Pancreas (tissue), 10 donors: ENCODE results near the gene NOS1. TPM values are rescaled to one million over a fixed set of nuclear protein-coding genes. Genes with fewer than 3 reads are reported as not detected.
A peak's percentile ranks its signal among the peaks of the same experiment; 100 is the strongest.

Experiments
- ATAC-seq, 4 donors: fragments of 200-7000 bp; cut with Tn5 transposase; one replicate each; pipeline versions ENCODE4 v1.8.0 to v1.9.1; 2020; ENCODE audit warnings: mild to moderate bottlenecking in 4 of 4, moderate library complexity in 4 of 4
- DNase-seq, 6 donors: peaks; one replicate each; pipeline ENCODE4 v3.0.0-alpha.2; 2020
- FAIRE-seq: peaks from 2 replicates; lab custom pipeline; 2012; peaks lifted over from hg19 to GRCh38; lab: Jason Lieb, UNC
- H3K27ac ChIP-seq, 4 donors: fragments of 200-600 bp; sonication (generic); 1 replicate in 3 of 4; 2 replicates in 1 of 4; pipeline versions ENCODE4 v1.5.0 to v1.8.0; 2020
- H3K27me3 ChIP-seq, 4 donors: fragments of 200-600 bp; one replicate each; pipeline ENCODE4 v1.8.0; 2021
- H3K36me3 ChIP-seq, 3 donors: fragments of 200-600 bp; sonication (generic) in 1 of 3; one replicate each; pipeline versions ENCODE4 v1.5.0 to v1.8.0; 2020 to 2021
- H3K4me1 ChIP-seq, 3 donors: fragments of 200-600 bp; one replicate each; pipeline ENCODE4 v1.8.0; 2021
- H3K4me3 ChIP-seq, 4 donors: fragments of 200-600 bp; sonication (generic) in 2 of 4; one replicate each; pipeline versions ENCODE4 v1.5.0 to v1.8.0; 2020 to 2021
- H3K9me3 ChIP-seq, 4 donors: fragments of 200-600 bp; one replicate each; pipeline ENCODE4 v1.8.0; 2021
- WGBS, 2 donors: extraction: QIAGEN DNeasy Blood & Tissue Kit; methylation state at CpG; one replicate each; pipeline ENCODE4 v1.1.7; 2013; 5-methylcytosine and 5-hydroxymethylcytosine counted together
- intact Hi-C, 3 donors: fragments of 100-400 bp; cut with DNase I; formaldehyde crosslinking; loops; one replicate each; pipeline versions ENCODE4 v1.11.1 to v1.14.2; 2022
- polyA plus RNA-seq, 2 donors: library from polyadenylated mRNA; stranded (reverse); fragments of 200-250 nt; gene quantifications; one replicate each; pipeline ENCODE4 v1.2.3, GENCODE V29; 2013
- total RNA-seq, 6 donors: library from RNA; stranded (reverse); fragmentation: NEBNext Ultra II Directional in 4 of 6; extraction: Animal tissue kit (Norgen Biotek cat#: 25700) in 4 of 6; gene quantifications; one replicate each; pipeline versions ENCODE4 v1.2.1 to v1.2.4, GENCODE V29; 2021 to 2023
- TF ChIP-seq, protein P1 (sequence below), 4 donors: fragments of 200-600 bp; sonication (generic) in 3 of 4; IDR thresholded peaks; one replicate each; pipeline versions ENCODE4 v1.5.0 to v1.8.0; 2021; ENCODE audit warnings: antibody characterized with exemption in 4 of 4
- donor health status: healthy with polysubstance abuse.
- donor health status: DM: no; HTN: no; CAD: no; lungs with moderate emphysema.
- donor health status: DM: no; HTN: no; CAD: no.
- donor health status: control.
- donor health status: control.
- donor health status: Bipolar disorder and iron deficiency.
- donor health status: DM: yes; HTN: yes; CAD: no.
- donor health status: DM: no; HTN: no; CAD: no.
- donor health status: DM: no; HTN: no; CAD: no.
- donor health status: DM: yes; HTN: yes; CAD: no.

NOS1 gene
- total and polyA plus RNA-seq, 8 donors: 0.14 to 2.0 (median 0.91) TPM

GRCh38 chr12:117180758-117181467, 180.5 kb downstream of the NOS1 start:
- H3K36me3 ChIP-seq: peaks cover 0 to 48% (median 27%) of the 10 kb centered on the region in 3 donors
- WGBS, 2 donors: 71 to 95% methylated on average over 4 of the region's 4 CpGs
- no peaks in the 10 kb centered on the region for H3K9me3 ChIP-seq
- no peak for FAIRE-seq
- no peak for ATAC-seq
- no peak overlapping the region for H3K27ac ChIP-seq
- no peak overlapping the region for H3K4me3 ChIP-seq
- no peak for DNase-seq
- H3K4me1 ChIP-seq: no peaks in the 10 kb centered on the region
- intact Hi-C loops: no loop called here
- H3K27me3 ChIP-seq: no peaks in the 10 kb centered on the region
- TF ChIP-seq, protein P1, sequence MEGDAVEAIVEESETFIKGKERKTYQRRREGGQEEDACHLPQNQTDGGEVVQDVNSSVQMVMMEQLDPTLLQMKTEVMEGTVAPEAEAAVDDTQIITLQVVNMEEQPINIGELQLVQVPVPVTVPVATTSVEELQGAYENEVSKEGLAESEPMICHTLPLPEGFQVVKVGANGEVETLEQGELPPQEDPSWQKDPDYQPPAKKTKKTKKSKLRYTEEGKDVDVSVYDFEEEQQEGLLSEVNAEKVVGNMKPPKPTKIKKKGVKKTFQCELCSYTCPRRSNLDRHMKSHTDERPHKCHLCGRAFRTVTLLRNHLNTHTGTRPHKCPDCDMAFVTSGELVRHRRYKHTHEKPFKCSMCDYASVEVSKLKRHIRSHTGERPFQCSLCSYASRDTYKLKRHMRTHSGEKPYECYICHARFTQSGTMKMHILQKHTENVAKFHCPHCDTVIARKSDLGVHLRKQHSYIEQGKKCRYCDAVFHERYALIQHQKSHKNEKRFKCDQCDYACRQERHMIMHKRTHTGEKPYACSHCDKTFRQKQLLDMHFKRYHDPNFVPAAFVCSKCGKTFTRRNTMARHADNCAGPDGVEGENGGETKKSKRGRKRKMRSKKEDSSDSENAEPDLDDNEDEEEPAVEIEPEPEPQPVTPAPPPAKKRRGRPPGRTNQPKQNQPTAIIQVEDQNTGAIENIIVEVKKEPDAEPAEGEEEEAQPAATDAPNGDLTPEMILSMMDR (IDR thresholded peaks at IDR 0.05): no peak

DNA sequence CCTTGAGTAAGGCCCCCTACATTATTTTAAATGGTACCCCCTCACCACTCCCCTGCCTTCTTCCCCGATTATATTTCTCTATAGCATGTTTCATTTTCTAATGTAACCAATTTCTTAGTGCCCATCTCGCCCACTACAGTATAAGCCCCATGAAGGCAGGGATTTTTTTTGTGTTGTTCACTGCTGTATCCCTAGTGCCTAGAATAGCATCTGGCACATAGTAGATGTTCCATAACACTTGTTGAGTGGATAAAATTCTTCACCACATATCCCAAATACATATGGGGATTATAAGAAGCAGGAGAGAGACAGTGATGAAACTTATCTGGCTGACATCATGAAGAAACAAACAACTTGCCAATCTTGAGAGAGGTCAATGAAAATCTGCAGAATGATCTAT, 182.7 kb downstream of the NOS1 start:
- intact Hi-C loops: no loop called here
- Histone ChIP-seq H3K36me3 (peaks cover 0 to 45% (median 32%) of the 10 kb centered on the region in 3 donors), H3K27me3 (no peaks in the 10 kb centered on the region), H3K4me3 (no peak overlapping the region), H3K27ac (no peak overlapping the region), H3K9me3 (no peaks in the 10 kb centered on the region), H3K4me1 (no peaks in the 10 kb centered on the region)
- FAIRE-seq (no peak), ATAC-seq (no peak), DNase-seq (no peak)
- TF ChIP-seq, protein P1 (IDR thresholded peaks at IDR 0.05): no peak
- 88 to 90% methylated on average over 2 of the region's 2 CpGs for WGBS, 2 donors

DNA sequence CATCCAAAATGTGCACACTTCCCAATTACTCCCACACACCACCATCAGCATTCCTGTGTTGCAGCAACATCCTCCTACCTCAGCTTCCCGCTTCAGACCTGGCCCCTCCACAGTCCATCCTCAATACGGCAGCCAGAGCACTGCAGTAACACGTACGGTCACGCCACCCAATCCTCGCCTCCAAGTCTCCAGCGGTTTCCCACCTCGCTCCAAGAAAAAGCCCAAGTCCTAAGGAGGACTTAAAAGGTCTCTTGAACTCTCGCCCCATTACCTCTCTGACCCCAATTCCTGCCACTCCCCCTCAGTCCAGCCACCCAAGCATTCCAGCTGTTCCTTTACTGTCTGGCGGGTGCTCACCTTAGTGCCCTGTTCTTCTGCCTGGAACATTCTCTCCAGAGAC, 183.1 kb downstream of the NOS1 start:
- H3K4me3 ChIP-seq: no peak overlapping the region
- whole genome bisulfite sequencing, 2 donors: 87 to 97% methylated on average over 10 of the region's 10 CpGs
- intact Hi-C loops: no loop called here
- no peak overlapping the region for H3K27ac ChIP-seq
- H3K27me3 ChIP-seq: no peaks in the 10 kb centered on the region
- DNase-seq (no peak), FAIRE-seq (no peak), ATAC-seq (no peak)
- TF ChIP-seq, protein P1 (IDR thresholded peaks at IDR 0.05): no peak
- H3K36me3 ChIP-seq: peaks cover 0 to 46% (median 32%) of the 10 kb centered on the region in 3 donors
- no peaks in the 10 kb centered on the region for H3K9me3 ChIP-seq
- H3K4me1 ChIP-seq: no peaks in the 10 kb centered on the region

DNA sequence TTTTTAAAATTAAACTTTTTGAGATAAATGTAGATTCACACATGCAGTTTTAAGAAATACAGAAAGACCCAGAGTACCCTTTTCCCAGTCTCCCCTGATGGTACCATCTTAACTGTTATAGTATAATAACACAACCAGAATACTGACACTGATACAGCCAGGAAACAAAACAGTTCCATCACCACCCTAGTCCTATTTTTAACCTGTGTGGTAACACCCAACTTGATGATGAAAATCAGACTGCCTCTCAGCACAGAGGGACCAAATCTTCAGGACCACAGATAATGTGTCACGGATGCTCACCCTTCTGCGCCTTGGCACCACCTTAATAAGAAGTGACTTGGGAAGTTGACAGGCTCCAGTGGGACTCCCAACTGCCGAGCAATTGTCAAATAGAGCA, 189.3 kb downstream of the NOS1 start:
- Histone ChIP-seq H3K27me3 (no peaks in the 10 kb centered on the region), H3K9me3 (no peaks in the 10 kb centered on the region), H3K27ac (peak overlapping the region in 2 of 4 donors; percentile 50), H3K4me1 (peaks cover 0 to 3% (median 0%) of the 10 kb centered on the region in 3 donors), H3K36me3 (peaks cover 0 to 92% (median 39%) of the 10 kb centered on the region in 3 donors), H3K4me3 (no peak overlapping the region)
- ATAC-seq: no peak
- no peak for DNase-seq
- TF ChIP-seq, protein P1 (IDR thresholded peaks at IDR 0.05): no peak
- WGBS, 2 donors: 96 to 97% methylated on average over 3 of the region's 3 CpGs
- intact Hi-C loops: no loop called here
- FAIRE-seq: no peak
